Measurements from ENCODE around the gene UGDH.

- no peak for TF ChIP-seq CTCF (IDR thresholded peaks at IDR 0.05)
- no peak for TF ChIP-seq POLR2A (IDR thresholded peaks at IDR 0.05)
- TF ChIP-seq POLR2AphosphoS5 (IDR thresholded peaks at IDR 0.05) = no peak
These were observed 28.6 kb downstream of the UGDH start for GRCh38 chr4:39498727-39499020.

All from breast epithelium (tissue), 3 donors.